SK-N-SH treated with all-trans-retinoic acid at 6 μM for 48 hours (cell line): ENCODE data around the gene ANKRD29.

Experiments used
- ATAC-seq: fragments of 200-7000 bp; cut with Tn5 transposase; 3 replicates; pipeline ENCODE4 v1.9.1; 2020; ENCODE audit warnings: mild to moderate bottlenecking, moderate library complexity
- ARNTL ChIP-seq: fragments of 450-650 bp; formaldehyde crosslinking; IDR thresholded peaks from 2 replicates; pipeline ENCODE4 v1.5.0; 2020; ENCODE audit warnings: low read depth, mild to moderate bottlenecking, moderate library complexity, borderline replicate concordance
- BACH2 ChIP-seq: fragments of 250-450 bp; sonication (Bioruptor Pico); IDR thresholded peaks from 2 replicates; pipeline ENCODE4 v1.9.0; 2021; ENCODE audit warnings: mild to moderate bottlenecking, borderline replicate concordance
- CREB5 ChIP-seq: fragments of 250-450 bp; sonication (Bioruptor Pico); IDR thresholded peaks from 2 replicates; pipeline ENCODE4 v1.5.1; 2020; ENCODE audit warnings: low read depth, mild to moderate bottlenecking, moderate library complexity
- CSDC2 ChIP-seq: fragments of 250-450 bp; sonication (Bioruptor Pico); IDR thresholded peaks from 2 replicates; pipeline ENCODE4 v1.5.0; 2020; ENCODE audit warnings: mild to moderate bottlenecking, moderate library complexity
- CSRNP3 ChIP-seq: fragments of 250-450 bp; sonication (Bioruptor Pico); IDR thresholded peaks from 2 replicates; pipeline ENCODE4 v1.5.1; 2021; ENCODE audit warnings: mild to moderate bottlenecking, moderate library complexity
- ESRRG ChIP-seq: fragments of 250-450 bp; sonication (Bioruptor Pico); IDR thresholded peaks from 2 replicates; pipeline ENCODE4 v1.6.1; 2021; ENCODE audit warnings: mild to moderate bottlenecking
- ISL1 ChIP-seq: fragments of 250-450 bp; sonication (Bioruptor Pico); IDR thresholded peaks from 2 replicates; pipeline ENCODE4 v2.1.2; 2022; ENCODE audit warnings: mild to moderate bottlenecking, moderate library complexity
- OSR1 ChIP-seq: fragments of 250-450 bp; sonication (Bioruptor Pico); IDR thresholded peaks from 2 replicates; pipeline ENCODE4 v1.8.0; 2022; ENCODE audit warnings: moderate library complexity, mild to moderate bottlenecking, inconsistent platforms
- PATZ1 ChIP-seq: fragments of 250-450 bp; sonication (Bioruptor Pico); IDR thresholded peaks from 2 replicates; pipeline ENCODE4 v1.8.0; 2020; ENCODE audit warnings: mild to moderate bottlenecking, moderate library complexity, borderline replicate concordance
- PPARA ChIP-seq: fragments of 250-450 bp; sonication (Bioruptor Pico); IDR thresholded peaks from 2 replicates; pipeline ENCODE4 v1.5.0; 2020; ENCODE audit warnings: mild to moderate bottlenecking, borderline replicate concordance
- RARB ChIP-seq: fragments of 250-450 bp; sonication (Bioruptor Pico); IDR thresholded peaks from 2 replicates; pipeline ENCODE4 v1.8.0; 2021; ENCODE audit warnings: mild to moderate bottlenecking, moderate library complexity
- TCF4 ChIP-seq: fragments of 250-450 bp; sonication (Bioruptor Pico); IDR thresholded peaks from 2 replicates; pipeline ENCODE4 v1.8.0; 2021; ENCODE audit warnings: mild to moderate bottlenecking, moderate library complexity, borderline replicate concordance
- TOX ChIP-seq: fragments of 250-450 bp; sonication (Bioruptor Pico); IDR thresholded peaks from 2 replicates; pipeline ENCODE4 v1.8.0; 2021; ENCODE audit warnings: mild to moderate bottlenecking, moderate library complexity, borderline replicate concordance
- TSHZ2 ChIP-seq: fragments of 250-450 bp; sonication (Bioruptor Pico); IDR thresholded peaks from 2 replicates; pipeline ENCODE4 v1.5.0; 2020; ENCODE audit warnings: mild to moderate bottlenecking, moderate library complexity
- ZC3H10 ChIP-seq: fragments of 250-450 bp; sonication (Bioruptor Pico); IDR thresholded peaks from 2 replicates; pipeline ENCODE4 v1.5.1; 2021; ENCODE audit warnings: mild to moderate bottlenecking, moderate library complexity
- ZFP3 ChIP-seq: fragments of 250-450 bp; sonication (Bioruptor Pico); IDR thresholded peaks from 2 replicates; pipeline ENCODE4 v1.5.0; 2020; ENCODE audit warnings: mild to moderate bottlenecking, moderate library complexity
- ZFP30 ChIP-seq: fragments of 450-650 bp; formaldehyde crosslinking; IDR thresholded peaks from 2 replicates; pipeline ENCODE4 v1.5.0; 2022; ENCODE audit warnings: mild to moderate bottlenecking, moderate library complexity
- ZNF565 ChIP-seq: fragments of 450-650 bp; formaldehyde crosslinking; conservative IDR thresholded peaks from 2 replicates; pipeline ENCODE4 v1.5.0; 2020; ENCODE audit warnings: low read depth, mild to moderate bottlenecking, moderate library complexity
- ZNF70 ChIP-seq: fragments of 450-650 bp; formaldehyde crosslinking; IDR thresholded peaks from 2 replicates; pipeline ENCODE4 v1.5.0; 2020; ENCODE audit warnings: mild to moderate bottlenecking, moderate library complexity
- ZNF8 ChIP-seq: fragments of 450-650 bp; formaldehyde crosslinking; IDR thresholded peaks from 2 replicates; pipeline ENCODE4 v1.5.0; 2020; ENCODE audit warnings: mild to moderate bottlenecking, moderate library complexity

ANKRD29 gene

GRCh38 chr18:23646282-23646681 is 16.4 kb downstream of the ANKRD29 start:
- ATAC-seq = no peak
- no peak for TF ChIP-seq ZNF8
- TF ChIP-seq ARNTL (CRISPR knock-in tag) = no peak
- TF ChIP-seq PATZ1 (CRISPR knock-in tag) = no peak
- TF ChIP-seq ZNF565 (CRISPR knock-in tag) = no peak
- TF ChIP-seq ZNF70 (CRISPR knock-in tag) = no peak
- TF ChIP-seq TSHZ2 (CRISPR knock-in tag) = no peak
- no peak for TF ChIP-seq BACH2
- TF ChIP-seq CSRNP3 (CRISPR knock-in tag) = no peak
- TF ChIP-seq, all 23 proteins: peak for 0

- TF ChIP-seq ESRRG (CRISPR knock-in tag) = no peak
- no peak for TF ChIP-seq ZFP30
- TF ChIP-seq ZC3H10 (CRISPR knock-in tag) = no peak
- no peak for TF ChIP-seq ZNF70 (CRISPR knock-in tag)
- TF ChIP-seq ZNF8 = no peak
- TF ChIP-seq ZFP3 (CRISPR knock-in tag) = no peak
- TF ChIP-seq OSR1 (CRISPR knock-in tag) = no peak
- TF ChIP-seq PPARA (CRISPR knock-in tag) = no peak
- no peak for TF ChIP-seq TOX (CRISPR knock-in tag)
- TF ChIP-seq TCF4 (CRISPR knock-in tag) = no peak
- ATAC-seq = no peak
These were observed 17.0 kb downstream of the ANKRD29 start for GRCh38 chr18:23645568-23646175.

GRCh38 chr18:23643815-23644490 is 18.8 kb downstream of the ANKRD29 start:
- no peak for ATAC-seq
- TF ChIP-seq OSR1 (CRISPR knock-in tag) = no peak
- TF ChIP-seq PPARA (CRISPR knock-in tag) = no peak
- TF ChIP-seq RARB (CRISPR knock-in tag) = no peak
- no peak for TF ChIP-seq ZNF565 (CRISPR knock-in tag)
- TF ChIP-seq ISL1 (CRISPR knock-in tag) = no peak
- TF ChIP-seq ZFP3 (CRISPR knock-in tag) = no peak
- no peak for TF ChIP-seq CSDC2 (CRISPR knock-in tag)
- TF ChIP-seq ARNTL (CRISPR knock-in tag) = no peak
- no peak for TF ChIP-seq CREB5
